SK-N-SH (cell line): ENCODE data around the gene EPHA6. TPM values are rescaled to one million over a fixed set of nuclear protein-coding genes. Genes with fewer than 3 reads are reported as not detected.

Source experiments
- CTCF ChIA-PET: fragments of 300-600, 350-600 bp; formaldehyde crosslinking; extraction: SDS; loops from one replicate; lab custom pipeline; 2021; lab: Yijun Ruan, JAX
- POLR2A ChIA-PET: fragments of 350-600 bp; sonication (Branson Sonifier 250); formaldehyde crosslinking; extraction: SDS; loops from one replicate; lab custom pipeline; 2020; ENCODE audit warnings: antibody characterized with exemption, inconsistent platforms; lab: Yijun Ruan, JAX
- DNase-seq: peaks from one replicate; pipeline ENCODE4 v3.0.0; 2012
- H2AFZ ChIP-seq: fragments of 200-600 bp; sonication (generic); 2 replicates; pipeline ENCODE4 v1.8.1; 2016; ENCODE audit warnings: antibody characterized with exemption, mild to moderate bottlenecking, low read depth
- H3F3A ChIP-seq: fragments of 200-600 bp; sonication (generic); replicated peaks from 2 replicates; pipeline ENCODE3; 2016; ENCODE audit warnings: antibody characterized with exemption, mild to moderate bottlenecking; ENCODE audit not compliant: insufficient read depth
- H3K27ac ChIP-seq, 2 experiments: fragments of 200-500 bp in 1 of 2; fragments of 200-600 bp in 1 of 2; sonication (Bioruptor generic) in 1 of 2; sonication (generic), shearing (Covaris generic) in 1 of 2; 2 replicates each; pipeline versions ENCODE4 v1.5.1 to v1.6.1; 2014 to 2016; ENCODE audit warnings: low read depth in 2 of 2, inconsistent platforms in 1 of 2, low read length in 1 of 2, mild to moderate bottlenecking in 1 of 2, mixed read lengths in 1 of 2
- H3K27me3 ChIP-seq: fragments of 200-600 bp; sonication (generic), shearing (Covaris generic); 2 replicates; pipeline ENCODE4 v1.6.1; 2016; ENCODE audit warnings: mixed run types; ENCODE audit not compliant: insufficient read depth
- H3K36me3 ChIP-seq, 2 experiments: fragments of 200-500 bp in 1 of 2; fragments of 200-600 bp in 1 of 2; sonication (Bioruptor generic) in 1 of 2; sonication (generic) in 1 of 2; replicated peaks in 1 of 2; 2 replicates each; pipeline versions ENCODE3 to v1.5.1; 2014 to 2016; ENCODE audit warnings: low read length in 1 of 2, mild to moderate bottlenecking in 1 of 2; ENCODE audit not compliant: insufficient read depth in 2 of 2, control insufficient read depth in 1 of 2
- H3K4me1 ChIP-seq, 2 experiments: fragments of 200-500 bp in 1 of 2; fragments of 200-600 bp in 1 of 2; sonication (Bioruptor generic) in 1 of 2; sonication (generic), shearing (Covaris generic) in 1 of 2; 2 replicates each; pipeline versions ENCODE4 v1.5.1 to v1.6.1; 2014 to 2016; ENCODE audit warnings: low read depth in 1 of 2, low read length in 1 of 2, mixed run types in 1 of 2; ENCODE audit not compliant: insufficient read depth in 2 of 2, control insufficient read depth in 1 of 2
- H3K4me2 ChIP-seq: fragments of 200-600 bp; sonication (generic), shearing (Covaris generic); 2 replicates; pipeline ENCODE4 v1.6.1; 2017; ENCODE audit warnings: mixed run types
- H3K4me3 ChIP-seq, 2 experiments: fragments of 200-500 bp in 1 of 2; fragments of 200-600 bp in 1 of 2; sonication (Bioruptor generic) in 1 of 2; sonication (generic), shearing (Covaris generic) in 1 of 2; 2 replicates each; pipeline versions ENCODE4 v1.5.1 to v1.8.1; 2014 to 2016; ENCODE audit warnings: low read depth in 2 of 2, inconsistent platforms in 1 of 2, low read length in 1 of 2, mild to moderate bottlenecking in 1 of 2, mixed read lengths in 1 of 2, moderate library complexity in 1 of 2
- H3K79me2 ChIP-seq: fragments of 200-600 bp; sonication (generic); 2 replicates; pipeline ENCODE4 v1.8.1; 2017; ENCODE audit warnings: mild to moderate bottlenecking; ENCODE audit not compliant: insufficient read depth
- H3K9ac ChIP-seq: fragments of 200-600 bp; sonication (generic); 2 replicates; pipeline ENCODE4 v1.6.1; 2017; ENCODE audit warnings: mixed run types
- H3K9me2 ChIP-seq: fragments of 200-600 bp; sonication (generic); 2 replicates; pipeline ENCODE4 v1.6.1; 2017; ENCODE audit warnings: mixed run types
- H3K9me3 ChIP-seq: fragments of 200-600 bp; sonication (generic); 2 replicates; pipeline ENCODE4 v1.6.1; 2017; ENCODE audit warnings: mixed run types, mild to moderate bottlenecking, moderate library complexity
- H4K20me1 ChIP-seq: fragments of 200-600 bp; sonication (generic); 2 replicates; pipeline ENCODE4 v1.6.1; 2017; ENCODE audit warnings: mild to moderate bottlenecking, mixed run types; ENCODE audit not compliant: insufficient read depth
- ELF1 ChIP-seq: IDR thresholded peaks from 2 replicates; pipeline ENCODE4 v1.4.0; 2012
- EP300 ChIP-seq, 2 experiments: IDR thresholded peaks; 2 replicates each; pipeline versions ENCODE4 v1.4.0 to v1.6.1; 2012; ENCODE audit warnings: borderline replicate concordance in 1 of 2, low read depth in 1 of 2, low read length in 1 of 2
- FOSL2 ChIP-seq: IDR thresholded peaks from 2 replicates; pipeline ENCODE4 v1.4.0; 2012; ENCODE audit warnings: low read depth, mild to moderate bottlenecking, moderate library complexity, borderline replicate concordance
- GATA2 ChIP-seq: sonication (generic); formaldehyde crosslinking; IDR thresholded peaks from 2 replicates; pipeline ENCODE4 v1.5.0; 2020; ENCODE audit warnings: mild to moderate bottlenecking, missing genetic modification reagents
- IRF3 ChIP-seq: fragments of 150-350 bp; IDR thresholded peaks from 2 replicates; pipeline ENCODE4 v1.6.1; 2016; ENCODE audit warnings: mild to moderate bottlenecking, low read depth, low read length
- MEF2A ChIP-seq: IDR thresholded peaks from 2 replicates; pipeline ENCODE4 v1.4.0; 2012; ENCODE audit warnings: low read depth, borderline replicate concordance
- MXI1 ChIP-seq: IDR thresholded peaks from 2 replicates; pipeline ENCODE4 v1.6.1; 2012; ENCODE audit warnings: mild to moderate bottlenecking, low read depth, low read length, improper control_type of control experiment
- NRF1 ChIP-seq: IDR thresholded peaks from 2 replicates; pipeline ENCODE4 v1.6.1; 2012; ENCODE audit warnings: low read depth, mild to moderate bottlenecking, low read length
- PBX3 ChIP-seq: IDR thresholded peaks from 2 replicates; pipeline ENCODE4; 2012
- RAD21 ChIP-seq: IDR thresholded peaks from 2 replicates; pipeline ENCODE4 v1.6.1; 2012; ENCODE audit warnings: mild to moderate bottlenecking, low read length
- REST ChIP-seq: IDR thresholded peaks from 2 replicates; pipeline ENCODE4 v1.6.1; 2012; ENCODE audit warnings: mild to moderate bottlenecking, low read depth, low read length, moderate library complexity
- RFX5 ChIP-seq: IDR thresholded peaks from 2 replicates; pipeline ENCODE4 v1.6.1; 2012; ENCODE audit warnings: mild to moderate bottlenecking, improper control_type of control experiment, low read length
- RXRA ChIP-seq: IDR thresholded peaks from 2 replicates; pipeline ENCODE4 v1.4.0; 2012; ENCODE audit warnings: low read depth, mild to moderate bottlenecking, borderline replicate concordance
- SIN3A ChIP-seq: IDR thresholded peaks from 2 replicates; pipeline ENCODE4 v1.6.1; 2012; ENCODE audit warnings: low read depth, mild to moderate bottlenecking, low read length, moderate library complexity, borderline replicate concordance
- SMC3 ChIP-seq: IDR thresholded peaks from 2 replicates; pipeline ENCODE4 v1.6.1; 2012; ENCODE audit warnings: low read depth, low read length, improper control_type of control experiment
- TAF1 ChIP-seq: IDR thresholded peaks from 2 replicates; pipeline ENCODE4 v1.6.1; 2012; ENCODE audit warnings: low read depth, mild to moderate bottlenecking, low read length, moderate library complexity, borderline replicate concordance
- TCF12 ChIP-seq: IDR thresholded peaks from 2 replicates; pipeline ENCODE4 v1.4.0; 2012
- TEAD4 ChIP-seq: IDR thresholded peaks from 2 replicates; pipeline ENCODE4 v1.4.0; 2012; ENCODE audit warnings: mild to moderate bottlenecking, borderline replicate concordance; ENCODE audit not compliant: insufficient read depth
- WGBS: methylation state at CpG from one replicate; pipeline ENCODE4 v1.1.6; 2017; ENCODE audit warnings: low lambda C conversion rate; 5-methylcytosine and 5-hydroxymethylcytosine counted together
- polyA plus RNA-seq, 3 experiments: library from polyadenylated mRNA; depleted of rRNA; stranded (reverse); fragments of >200 nt; gene quantifications; 2 replicates each; pipeline ENCODE4 v1.2.3, GENCODE V29; 2012
- TF ChIP-seq, protein P1 (sequence below): IDR thresholded peaks from 2 replicates; pipeline ENCODE4 v1.4.0; 2012; ENCODE audit warnings: low read depth, borderline replicate concordance

The EPHA6 gene
- polyA plus RNA-seq, 1 of the 3 experiments (the other 2 are of a cell fraction) = not detected

GRCh38 chr3:97687734-97688133 is 873.3 kb downstream of the EPHA6 start (continued):
- TF ChIP-seq EP300 (IDR thresholded peaks at IDR 0.05; ENCODE audit: borderline replicate concordance in 1 of 2, low read depth in 1 of 2, low read length in 1 of 2) (no peak), MXI1 (no peak)
- TF ChIP-seq, all 33 proteins: peak for 0

GRCh38 chr3:97689111-97689510 is 874.7 kb downstream of the EPHA6 start:
- Histone ChIP-seq H3K79me2 (no peaks in the 10 kb centered on the region), H4K20me1 (no peaks in the 10 kb centered on the region), H3K4me1 (peaks cover 0 to 4% of the 10 kb centered on the region in 2 experiments; a peak in 1 of 4 replicates), H2AFZ (no peak overlapping the region), H3K9me2 (no peaks in the 10 kb centered on the region), H3K4me3 (no peak overlapping the region), H3K36me3 (no peaks in the 10 kb centered on the region), H3K9ac (no peak overlapping the region), H3K27me3 (no peaks in the 10 kb centered on the region), H3K27ac (no peak overlapping the region), H3K9me3 (no peaks in the 10 kb centered on the region), H3F3A (no peaks in the 10 kb centered on the region), H3K4me2 (no peak overlapping the region)
- CTCF ChIA-PET = interaction anchor here (1.7 kb wide), 1 partner anchor 30 kb away, joined by 5 read pairs; no protein-coding TSS in a partner anchor
- no peak for TF ChIP-seq RXRA
- no peak for TF ChIP-seq RFX5
- no peak for TF ChIP-seq SMC3
- no peak for TF ChIP-seq NRF1
- TF ChIP-seq GATA2 = no peak
- 41% methylated on average over 4 of the region's 4 CpGs for WGBS
- DNase-seq = no peak
- POLR2A ChIA-PET = no interaction called here

DNA sequence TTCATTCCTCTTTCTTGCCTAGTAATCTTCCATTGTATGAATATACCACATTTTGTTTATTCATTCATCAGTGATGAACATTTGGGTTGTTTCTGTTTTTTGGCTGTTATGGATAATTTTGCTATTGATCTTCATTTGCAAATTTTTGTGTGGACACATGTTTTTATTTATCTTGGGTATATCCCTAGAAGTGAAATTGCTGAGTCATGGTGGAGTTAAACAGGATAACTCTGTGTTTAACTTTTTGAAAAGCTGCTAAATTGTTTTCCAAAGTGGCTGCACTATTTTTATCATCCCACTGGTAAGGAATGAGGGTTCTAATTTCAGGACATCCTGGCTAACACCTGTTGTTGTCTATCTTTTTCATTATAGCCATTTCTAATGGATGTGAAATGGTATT is 875.6 kb downstream of the EPHA6 start:
- Histone ChIP-seq H3K9me2 (no peaks in the 10 kb centered on the region), H4K20me1 (no peaks in the 10 kb centered on the region), H3K4me1 (peaks cover 0 to 4% of the 10 kb centered on the region in 2 experiments; a peak in 1 of 4 replicates), H3K79me2 (no peaks in the 10 kb centered on the region), H3K4me3 (no peak overlapping the region), H3F3A (no peaks in the 10 kb centered on the region), H3K27ac (no peak overlapping the region), H3K4me2 (no peak overlapping the region), H3K9ac (no peak overlapping the region), H3K36me3 (no peaks in the 10 kb centered on the region), H2AFZ (no peak overlapping the region), H3K27me3 (no peaks in the 10 kb centered on the region), H3K9me3 (no peaks in the 10 kb centered on the region)
- ChIA-PET CTCF (interaction anchor here (1.4 to 1.7 kb wide), 1 partner anchor 29 kb away, joined by 4 to 5 read pairs; no protein-coding TSS in a partner anchor), POLR2A (no interaction called here)
- TF ChIP-seq TAF1 = no peak
- TF ChIP-seq, protein P1, sequence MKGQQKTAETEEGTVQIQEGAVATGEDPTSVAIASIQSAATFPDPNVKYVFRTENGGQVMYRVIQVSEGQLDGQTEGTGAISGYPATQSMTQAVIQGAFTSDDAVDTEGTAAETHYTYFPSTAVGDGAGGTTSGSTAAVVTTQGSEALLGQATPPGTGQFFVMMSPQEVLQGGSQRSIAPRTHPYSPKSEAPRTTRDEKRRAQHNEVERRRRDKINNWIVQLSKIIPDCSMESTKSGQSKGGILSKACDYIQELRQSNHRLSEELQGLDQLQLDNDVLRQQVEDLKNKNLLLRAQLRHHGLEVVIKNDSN = no peak
- TF ChIP-seq MXI1 = no peak
- TF ChIP-seq SIN3A = no peak
- no peak for TF ChIP-seq TCF12
- no peak for TF ChIP-seq FOSL2
- no peak for TF ChIP-seq NRF1
- no peak for TF ChIP-seq ELF1
- no peak for TF ChIP-seq MEF2A
- TF ChIP-seq TEAD4 = no peak
- no peak for TF ChIP-seq SMC3
- no peak for TF ChIP-seq RFX5
- no peak for TF ChIP-seq RAD21
- TF ChIP-seq REST = no peak
- TF ChIP-seq IRF3 = no peak
- TF ChIP-seq EP300 (IDR thresholded peaks at IDR 0.05; ENCODE audit: borderline replicate concordance in 1 of 2, low read depth in 1 of 2, low read length in 1 of 2) = no peak
- no peak for TF ChIP-seq PBX3
- no peak for DNase-seq
